IMR-90 (cell line): Measurements from ENCODE around the gene CCDC18. TPM values are rescaled to one million over a fixed set of nuclear protein-coding genes. Genes with fewer than 3 reads are reported as not detected.

Experiments
- ATAC-seq: fragments of 200-7000 bp; cut with Tn5 transposase; 2 replicates; pipeline ENCODE4 v1.9.1; 2020; ENCODE audit warnings: low read depth, mild to moderate bottlenecking, moderate library complexity
- BruUV-seq: library from RNA; stranded (reverse); fragments of 400-500 nt; replicated peaks from 2 replicates; lab custom pipeline; 2021; lab: Mats Ljungman, UMichigan
- CTCF ChIA-PET: fragments of 300-600 bp; formaldehyde crosslinking; extraction: SDS; loops from one replicate; lab custom pipeline; 2021; ENCODE audit warnings: antibody characterized with exemption; lab: Yijun Ruan, JAX
- POLR2A ChIA-PET: fragments of 300-600 bp; sonication (Branson Sonifier 250); formaldehyde crosslinking; loops from one replicate; lab custom pipeline; 2022; ENCODE audit warnings: antibody characterized with exemption; ENCODE audit not compliant: unreplicated experiment; lab: Charles Lee
- DNase-seq: peaks from one replicate; pipeline ENCODE4 v3.0.0; 2013
- H2AFZ ChIP-seq: replicated peaks from 2 replicates; pipeline ENCODE3; 2013; ENCODE audit warnings: low read length, mild to moderate bottlenecking; ENCODE audit not compliant: poor library complexity
- H2AK5ac ChIP-seq: 2 replicates; pipeline ENCODE4 v1.6.1; 2013; ENCODE audit warnings: low read depth, low read length, inconsistent platforms
- H2AK9ac ChIP-seq: replicated peaks from 2 replicates; pipeline ENCODE3; 2013; ENCODE audit warnings: mild to moderate bottlenecking, low read depth, low read length, moderate library complexity; ENCODE audit not compliant: poor library complexity
- H2BK120ac ChIP-seq: 2 replicates; pipeline ENCODE4 v1.6.1; 2013; ENCODE audit warnings: low read depth, low read length, inconsistent platforms
- H2BK15ac ChIP-seq: 3 replicates; pipeline ENCODE4 v1.6.1; 2013; ENCODE audit warnings: low read depth, low read length, inconsistent platforms
- H2BK20ac ChIP-seq: 2 replicates; pipeline ENCODE4 v1.6.1; 2013; ENCODE audit warnings: low read depth, mild to moderate bottlenecking, inconsistent platforms, low read length, moderate library complexity
- H2BK5ac ChIP-seq: 2 replicates; pipeline ENCODE4 v1.6.1; 2013; ENCODE audit warnings: mild to moderate bottlenecking, low read depth, low read length, inconsistent platforms; ENCODE audit not compliant: poor library complexity, severe bottlenecking
- H3K14ac ChIP-seq: replicated peaks from 2 replicates; pipeline ENCODE4 v1.6.1; 2013; ENCODE audit warnings: low read depth, low read length, inconsistent platforms
- H3K18ac ChIP-seq: 2 replicates; pipeline ENCODE4 v1.6.1; 2013; ENCODE audit warnings: low read depth, low read length, control low read depth
- H3K23ac ChIP-seq: 2 replicates; pipeline ENCODE4 v1.6.1; 2013; ENCODE audit warnings: low read depth, low read length, inconsistent platforms
- H3K27ac ChIP-seq: 2 replicates; pipeline ENCODE4 v1.5.1; 2013; ENCODE audit warnings: mild to moderate bottlenecking, control low read depth, low read length; ENCODE audit not compliant: insufficient read depth
- H3K27me3 ChIP-seq: 2 replicates; pipeline ENCODE4 v1.6.1; 2013; ENCODE audit warnings: low read length; ENCODE audit not compliant: control insufficient read depth, insufficient read depth
- H3K36me3 ChIP-seq: 2 replicates; pipeline ENCODE4 v1.6.1; 2013; ENCODE audit warnings: low read length, mixed read lengths; ENCODE audit not compliant: control insufficient read depth, insufficient read depth
- H3K4ac ChIP-seq: 2 replicates; pipeline ENCODE4 v1.6.1; 2013; ENCODE audit warnings: low read depth, low read length, inconsistent platforms
- H3K4me1 ChIP-seq: 2 replicates; pipeline ENCODE4 v1.6.1; 2013; ENCODE audit warnings: low read length, mixed read lengths; ENCODE audit not compliant: control insufficient read depth, insufficient read depth
- H3K4me2 ChIP-seq: 2 replicates; pipeline ENCODE4 v1.6.1; 2013; ENCODE audit warnings: low read depth, mild to moderate bottlenecking, control low read depth, low read length, moderate library complexity
- H3K4me3 ChIP-seq: 2 replicates; pipeline ENCODE4 v1.5.1; 2013; ENCODE audit warnings: low read depth, mild to moderate bottlenecking, control low read depth, low read length, moderate library complexity; ENCODE audit not compliant: insufficient read depth
- H3K56ac ChIP-seq: 2 replicates; pipeline ENCODE4 v1.6.1; 2013; ENCODE audit warnings: low read length, inconsistent platforms; ENCODE audit not compliant: insufficient read depth; ENCODE audit errors: extremely low read depth
- H3K79me1 ChIP-seq, 2 experiments: 2 replicates each; pipeline ENCODE4 v1.6.1; 2013; ENCODE audit warnings: low read length in 2 of 2, inconsistent platforms in 1 of 2, low read depth in 1 of 2
- H3K9ac ChIP-seq: 2 replicates; pipeline ENCODE4 v1.6.1; 2013; ENCODE audit warnings: low read depth, low read length, control low read depth
- H3K9me1 ChIP-seq: 2 replicates; pipeline ENCODE4 v1.6.1; 2013; ENCODE audit warnings: low read length, inconsistent platforms; ENCODE audit not compliant: insufficient read depth
- H3K9me3 ChIP-seq: 2 replicates; pipeline ENCODE4 v1.6.1; 2013; ENCODE audit warnings: low read length; ENCODE audit not compliant: control insufficient read depth, insufficient read depth
- H4K20me1 ChIP-seq: 2 replicates; pipeline ENCODE4 v1.6.1; 2013; ENCODE audit warnings: low read length, inconsistent platforms; ENCODE audit not compliant: insufficient read depth
- H4K5ac ChIP-seq: 2 replicates; pipeline ENCODE4 v1.6.1; 2013; ENCODE audit warnings: mild to moderate bottlenecking, low read depth, low read length, control low read depth
- H4K8ac ChIP-seq, 2 experiments: 2 replicates each; pipeline ENCODE4 v1.6.1; 2013; ENCODE audit warnings: low read depth in 2 of 2, low read length in 2 of 2, control low read depth in 1 of 2, inconsistent platforms in 1 of 2
- H4K91ac ChIP-seq: 2 replicates; pipeline ENCODE4 v1.6.1; 2013; ENCODE audit warnings: low read depth, low read length, inconsistent platforms; ENCODE audit not compliant: insufficient read depth
- CHD1 ChIP-seq: IDR thresholded peaks from 2 replicates; pipeline ENCODE4 v1.6.1; 2012; ENCODE audit warnings: low read depth, low read length, improper control_type of control experiment
- CTCF ChIP-seq: conservative IDR thresholded peaks from 2 replicates; pipeline ENCODE4 v1.5.1; 2012; ENCODE audit warnings: mild to moderate bottlenecking, low read depth, low read length, improper control_type of control experiment
- MAFK ChIP-seq: IDR thresholded peaks from 2 replicates; pipeline ENCODE4 v1.6.1; 2012; ENCODE audit warnings: low read depth, low read length, improper control_type of control experiment
- NFE2L2 ChIP-seq: fragments of 150-350 bp; IDR thresholded peaks from 2 replicates; pipeline ENCODE4 v1.6.1; 2016; ENCODE audit warnings: low read depth, mild to moderate bottlenecking, low read length
- POLR2A ChIP-seq: IDR thresholded peaks from 2 replicates; pipeline ENCODE4 v1.6.1; 2012; ENCODE audit warnings: mild to moderate bottlenecking, low read depth, low read length
- RFX5 ChIP-seq: IDR thresholded peaks from 2 replicates; pipeline ENCODE4 v1.8.0; 2012; ENCODE audit warnings: low read depth, mild to moderate bottlenecking, low read length, moderate library complexity
- WGBS, 2 experiments: methylation state at CpG; one replicate each; pipeline versions ENCODE4 v1.1.5 to v1.1.7; 2013; ENCODE audit warnings: missing lambda C conversion rate in 2 of 2; ENCODE audit not compliant: insufficient read length in 1 of 2; ENCODE audit errors: extremely low coverage in 2 of 2; 5-methylcytosine and 5-hydroxymethylcytosine counted together
- dilution Hi-C: fragments of 300-500 bp; cut with HindIII; formaldehyde crosslinking; loops from one replicate; pipeline ENCODE4 v1.14.3; 2018; ENCODE audit warnings: low sequenced_read_pairs; ENCODE audit not compliant: unreplicated experiment
- in situ Hi-C: fragments of 300-500 bp; cut with MboI; formaldehyde crosslinking; loops from 3 replicates; pipeline ENCODE4 v1.14.3; 2019; ENCODE audit warnings: low sequenced_read_pairs, inconsistent platforms, mixed read lengths
- intact Hi-C: fragments of 100-400 bp; cut with micrococcal nuclease; formaldehyde crosslinking; loops from 2 replicates; pipeline ENCODE4 v1.10.0; 2022
- polyA plus RNA-seq, 3 experiments: library from polyadenylated mRNA; depleted of rRNA; stranded (reverse); fragments of >200 nt; gene quantifications; 2 replicates each; pipeline ENCODE4 v1.2.3, GENCODE V29; 2012; ENCODE audit warnings: low replicate concordance in 1 of 3
- total RNA-seq: library from RNA; depleted of rRNA; stranded (reverse); fragments of >200 nt; gene quantifications from 2 replicates; pipeline ENCODE4 v1.2.3, GENCODE V29; 2012

CCDC18 gene
- total and polyA plus RNA-seq, 2 of the 4 experiments (the other 2 are of a cell fraction) = 5.5 to 7.3 TPM

GRCh38 chr1:93283496-93283895, 103.0 kb downstream of the CCDC18 start:
- Histone ChIP-seq H3K56ac (no peak overlapping the region), H3K27ac (no peak overlapping the region), H4K5ac (no peak overlapping the region), H3K9me3 (no peaks in the 10 kb centered on the region), H3K23ac (no peak overlapping the region; the same call in 1 of the 2 replicates), H3K79me1 (no peaks in the 10 kb centered on the region), H3K4me1 (no peaks in the 10 kb centered on the region), H3K36me3 (peaks cover 3% of the 10 kb centered on the region), H4K91ac (no peak overlapping the region), H3K9ac (no peak overlapping the region), H2BK5ac (no peak overlapping the region), H2BK20ac (no peak overlapping the region), H2AK9ac (no peak overlapping the region), H4K8ac (no peak overlapping the region), H2AFZ (no peak overlapping the region), H2BK15ac (no peak overlapping the region), H3K4me3 (no peak overlapping the region), H3K14ac (no peak overlapping the region), H4K20me1 (no peaks in the 10 kb centered on the region), H3K9me1 (no peaks in the 10 kb centered on the region), H3K4me2 (no peak overlapping the region), H2BK120ac (no peak overlapping the region), H3K18ac (no peak overlapping the region), H3K27me3 (no peaks in the 10 kb centered on the region), H3K4ac (no peak overlapping the region), H2AK5ac (no peak overlapping the region)
- ATAC-seq (no peak), DNase-seq (no peak)
- TF ChIP-seq POLR2A (no peak), RFX5 (no peak), CHD1 (no peak), NFE2L2 (no peak), MAFK (no peak), CTCF (no peak)
- ChIA-PET POLR2A (no interaction called here), CTCF (interaction anchor here (0.6 kb wide), 1 partner anchor 9 kb away, joined by 3 read pairs; no protein-coding TSS in a partner anchor)
- in situ Hi-C loops (no loop called here), intact Hi-C loops (no loop called here), dilution Hi-C loops (no loop called here)
- BruUV-seq = no TSS peak
- no CpG with 5 or more reads among the region's 1 CpG for WGBS, 2 experiments
